ENCODE measurements around the gene QRSL1.

DNA sequence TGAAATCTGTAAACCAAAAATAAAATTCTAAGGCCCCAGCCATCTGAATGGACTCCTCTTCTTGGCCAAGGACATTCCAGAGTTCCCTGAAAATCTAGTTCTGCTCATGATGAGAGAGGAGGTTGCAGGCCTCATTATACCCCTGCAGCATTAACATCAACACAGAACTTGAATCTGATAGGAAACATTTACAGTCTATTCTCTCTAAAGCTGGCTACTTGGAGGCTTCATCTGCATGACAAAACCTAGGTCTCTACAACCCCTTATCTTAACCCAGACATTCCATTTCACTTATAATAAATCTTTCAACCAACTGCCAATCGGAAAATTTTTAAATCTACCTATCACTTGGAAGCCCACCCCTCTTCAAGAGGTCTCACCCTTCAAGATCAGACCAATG is 15.8 kb upstream of the QRSL1 start:
- TF ChIP-seq, protein P1, sequence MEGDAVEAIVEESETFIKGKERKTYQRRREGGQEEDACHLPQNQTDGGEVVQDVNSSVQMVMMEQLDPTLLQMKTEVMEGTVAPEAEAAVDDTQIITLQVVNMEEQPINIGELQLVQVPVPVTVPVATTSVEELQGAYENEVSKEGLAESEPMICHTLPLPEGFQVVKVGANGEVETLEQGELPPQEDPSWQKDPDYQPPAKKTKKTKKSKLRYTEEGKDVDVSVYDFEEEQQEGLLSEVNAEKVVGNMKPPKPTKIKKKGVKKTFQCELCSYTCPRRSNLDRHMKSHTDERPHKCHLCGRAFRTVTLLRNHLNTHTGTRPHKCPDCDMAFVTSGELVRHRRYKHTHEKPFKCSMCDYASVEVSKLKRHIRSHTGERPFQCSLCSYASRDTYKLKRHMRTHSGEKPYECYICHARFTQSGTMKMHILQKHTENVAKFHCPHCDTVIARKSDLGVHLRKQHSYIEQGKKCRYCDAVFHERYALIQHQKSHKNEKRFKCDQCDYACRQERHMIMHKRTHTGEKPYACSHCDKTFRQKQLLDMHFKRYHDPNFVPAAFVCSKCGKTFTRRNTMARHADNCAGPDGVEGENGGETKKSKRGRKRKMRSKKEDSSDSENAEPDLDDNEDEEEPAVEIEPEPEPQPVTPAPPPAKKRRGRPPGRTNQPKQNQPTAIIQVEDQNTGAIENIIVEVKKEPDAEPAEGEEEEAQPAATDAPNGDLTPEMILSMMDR (IDR thresholded peaks at IDR 0.05): no peak
- no peak for TF ChIP-seq POLR2A (IDR thresholded peaks at IDR 0.05)

All from prostate gland (tissue), 2 donors.